SJSA1 (cell line): ENCODE measurements around the gene PHRF1. TPM values are rescaled to one million over a fixed set of nuclear protein-coding genes. Genes with fewer than 3 reads are reported as not detected.

Experiments used
- DNase-seq, 2 experiments: peaks; one replicate each; pipeline ENCODE4 v3.0.0-alpha.2; 2015 to 2020; ENCODE audit warnings: low spot score in 2 of 2, low read depth in 1 of 2
- H3K27ac ChIP-seq: fragments of 250-450 bp; sonication (Bioruptor Pico); 2 replicates; pipeline ENCODE4 v1.5.1; 2020; ENCODE audit warnings: mild to moderate bottlenecking, moderate library complexity
- H3K27me3 ChIP-seq: fragments of 250-450 bp; sonication (Bioruptor Pico); replicated peaks from 2 replicates; pipeline ENCODE4 v1.5.1; 2020; ENCODE audit warnings: mild to moderate bottlenecking, moderate library complexity
- H3K36me3 ChIP-seq: fragments of 250-450 bp; sonication (Bioruptor Pico); 2 replicates; pipeline ENCODE4 v1.5.1; 2020; ENCODE audit warnings: mild to moderate bottlenecking
- H3K4me1 ChIP-seq: fragments of 250-450 bp; sonication (Bioruptor Pico); replicated peaks from 2 replicates; pipeline ENCODE4 v1.6.1; 2021; ENCODE audit warnings: mild to moderate bottlenecking
- H3K4me3 ChIP-seq: fragments of 250-450 bp; sonication (Bioruptor Pico); 2 replicates; pipeline ENCODE4 v1.5.1; 2020; ENCODE audit warnings: mild to moderate bottlenecking
- H3K9me3 ChIP-seq: fragments of 250-450 bp; sonication (Bioruptor Pico); replicated peaks from 2 replicates; pipeline ENCODE4 v1.5.1; 2020; ENCODE audit warnings: mild to moderate bottlenecking
- total RNA-seq: library from RNA; depleted of rRNA; stranded (reverse); fragments of >200 nt; shearing (Covaris generic); gene quantifications from 2 replicates; pipeline ENCODE4 v1.2.3, GENCODE V29; 2014

The PHRF1 gene
- total RNA-seq, 1 experiment from 2014 or later: 21.7 TPM

DNA sequence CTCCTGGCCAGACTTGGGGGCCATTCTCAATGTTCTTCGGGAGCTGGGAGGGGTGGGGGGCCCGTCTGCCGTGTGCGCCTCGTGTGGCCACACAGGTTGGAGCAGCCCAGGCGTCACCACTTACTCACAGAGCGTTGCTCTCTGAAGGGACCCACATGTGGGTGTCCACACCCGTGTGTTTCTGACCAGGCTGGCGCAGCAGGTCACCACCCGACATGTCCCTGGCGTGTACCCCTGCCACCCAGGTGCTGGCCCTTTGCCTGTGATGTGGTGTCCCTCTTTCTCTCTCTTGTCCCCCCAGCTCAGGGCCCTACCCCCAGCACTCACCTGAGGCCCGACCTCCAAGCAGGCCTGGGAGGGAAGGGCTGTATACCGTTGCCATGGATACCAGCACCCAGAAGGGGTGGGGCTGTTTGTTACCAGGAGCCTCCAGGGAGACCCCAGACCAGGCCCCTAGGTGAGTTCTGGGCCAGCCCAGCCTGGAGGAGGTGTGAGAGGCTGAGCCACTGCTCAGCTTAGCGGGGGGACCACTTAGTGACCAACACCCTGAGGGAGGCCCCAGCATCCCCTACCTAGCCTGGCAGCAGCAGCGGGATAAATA is 17.1 kb upstream of the PHRF1 start:
- H3K27ac ChIP-seq: no peak overlapping the region
- H3K27me3 ChIP-seq: no peaks in the 10 kb centered on the region
- H3K36me3 ChIP-seq: no peaks in the 10 kb centered on the region
- DNase-seq: no peak
- no peak overlapping the region for H3K4me3 ChIP-seq
- peaks cover 16% of the 10 kb centered on the region for H3K4me1 ChIP-seq
- H3K9me3 ChIP-seq: no peaks in the 10 kb centered on the region

GRCh38 chr11:559712-560304 is 16.5 kb upstream of the PHRF1 start:
- no peaks in the 10 kb centered on the region for H3K36me3 ChIP-seq
- no peaks in the 10 kb centered on the region for H3K27me3 ChIP-seq
- H3K9me3 ChIP-seq: no peaks in the 10 kb centered on the region
- no peak overlapping the region for H3K27ac ChIP-seq
- no peak for DNase-seq
- peak overlapping the region; percentile 81; the same call in 1 of the 2 replicates for H3K4me3 ChIP-seq
- H3K4me1 ChIP-seq: peaks cover 16% of the 10 kb centered on the region

- DNase-seq: peak; percentile 36 to 75
- Histone ChIP-seq H3K4me1 (peaks cover 16% of the 10 kb centered on the region), H3K27me3 (no peaks in the 10 kb centered on the region), H3K27ac (no peak within 1 kb of the TSS), H3K36me3 (no peaks in the 10 kb centered on the region), H3K4me3 (peak within 1 kb of the TSS; percentile 81), H3K9me3 (no peaks in the 10 kb centered on the region)
Measured at GRCh38 chr11:560305-561147, 15.7 kb upstream of the PHRF1 start, which contains the start of the genes LMNTD2 and RASSF7. LMNTD2 (minus strand) TSS chr11:560738; CDS start chr11:560716, 22 bp downstream. RASSF7 (plus strand) TSS chr11:560970; CDS start chr11:561769, 799 bp downstream.

GRCh38 chr11:561148-562003 is 14.9 kb upstream of the PHRF1 start:
- no peak overlapping the region for H3K27ac ChIP-seq
- H3K36me3 ChIP-seq: no peaks in the 10 kb centered on the region
- no peaks in the 10 kb centered on the region for H3K9me3 ChIP-seq
- H3K4me1 ChIP-seq: peaks cover 16% of the 10 kb centered on the region
- H3K4me3 ChIP-seq: peak overlapping the region; percentile 81
- no peaks in the 10 kb centered on the region for H3K27me3 ChIP-seq
- no peak for DNase-seq

DNA sequence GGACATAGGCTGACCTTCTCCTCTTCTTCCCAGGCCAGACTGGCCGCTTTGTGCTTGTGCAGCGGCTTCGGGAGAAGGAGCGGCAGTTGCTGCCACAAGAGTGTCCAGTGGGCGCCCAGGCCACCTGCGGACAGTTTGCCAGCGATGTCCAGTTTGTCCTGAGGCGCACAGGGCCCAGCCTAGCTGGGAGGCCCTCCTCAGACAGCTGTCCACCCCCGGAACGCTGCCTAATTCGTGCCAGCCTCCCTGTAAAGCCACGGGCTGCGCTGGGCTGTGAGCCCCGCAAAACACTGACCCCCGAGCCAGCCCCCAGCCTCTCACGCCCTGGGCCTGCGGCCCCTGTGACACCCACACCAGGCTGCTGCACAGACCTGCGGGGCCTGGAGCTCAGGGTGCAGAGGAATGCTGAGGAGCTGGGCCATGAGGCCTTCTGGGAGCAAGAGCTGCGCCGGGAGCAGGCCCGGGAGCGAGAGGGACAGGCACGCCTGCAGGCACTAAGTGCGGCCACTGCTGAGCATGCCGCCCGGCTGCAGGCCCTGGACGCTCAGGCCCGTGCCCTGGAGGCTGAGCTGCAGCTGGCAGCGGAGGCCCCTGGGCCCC is 14.1 kb upstream of the PHRF1 start:
- no peaks in the 10 kb centered on the region for H3K36me3 ChIP-seq
- H3K4me3 ChIP-seq: no peak overlapping the region

DNA sequence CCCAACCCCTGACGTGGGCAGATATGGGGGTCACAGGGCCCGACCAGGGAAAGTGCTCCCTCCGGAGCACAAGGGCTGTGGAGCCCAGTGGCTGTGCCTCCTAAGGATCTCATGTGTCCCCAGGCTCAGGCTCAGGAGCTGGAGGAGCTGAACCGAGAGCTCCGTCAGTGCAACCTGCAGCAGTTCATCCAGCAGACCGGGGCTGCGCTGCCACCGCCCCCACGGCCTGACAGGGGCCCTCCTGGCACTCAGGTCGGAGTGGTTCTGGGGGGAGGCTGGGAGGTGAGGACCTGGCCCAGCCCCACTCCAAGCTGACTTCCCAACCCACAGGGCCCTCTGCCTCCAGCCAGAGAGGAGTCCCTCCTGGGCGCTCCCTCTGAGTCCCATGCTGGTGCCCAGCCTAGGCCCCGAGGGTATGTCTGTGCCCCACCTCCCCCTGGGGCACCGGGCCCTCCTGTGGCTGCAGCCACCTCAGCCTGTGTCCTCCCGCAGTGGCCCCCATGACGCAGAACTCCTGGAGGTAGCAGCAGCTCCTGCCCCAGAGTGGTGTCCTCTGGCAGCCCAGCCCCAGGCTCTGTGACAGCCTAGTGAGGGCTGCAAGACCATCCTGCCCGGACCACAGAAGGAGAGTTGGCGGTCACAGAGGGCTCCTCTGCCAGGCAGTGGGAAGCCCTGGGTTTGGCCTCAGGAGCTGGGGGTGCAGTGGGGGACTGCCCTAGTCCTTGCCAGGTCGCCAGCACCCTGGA is 13.0 kb upstream of the PHRF1 start:
- Histone ChIP-seq H3K27ac (no peak overlapping the region), H3K27me3 (no peaks in the 10 kb centered on the region), H3K36me3 (no peaks in the 10 kb centered on the region), H3K4me1 (peaks cover 5% of the 10 kb centered on the region), H3K9me3 (no peaks in the 10 kb centered on the region), H3K4me3 (no peak overlapping the region)
- no peak for DNase-seq

More for the DNA sequence above, 14.1 kb upstream of the PHRF1 start:
- no peaks in the 10 kb centered on the region for H3K27me3 ChIP-seq
- no peak for DNase-seq
- no peaks in the 10 kb centered on the region for H3K9me3 ChIP-seq
- no peak overlapping the region for H3K27ac ChIP-seq
- H3K4me1 ChIP-seq: peaks cover 15% of the 10 kb centered on the region

- no peaks in the 10 kb centered on the region for H3K36me3 ChIP-seq
- no peaks in the 10 kb centered on the region for H3K9me3 ChIP-seq
- no peaks in the 10 kb centered on the region for H3K27me3 ChIP-seq
- H3K4me3 ChIP-seq: no peak overlapping the region
- DNase-seq: no peak
- H3K4me1 ChIP-seq: peaks cover 8% of the 10 kb centered on the region
- no peak overlapping the region for H3K27ac ChIP-seq
Measured at GRCh38 chr11:563812-564578, 12.3 kb upstream of the PHRF1 start.

- Histone ChIP-seq H3K9me3 (no peaks in the 10 kb centered on the region), H3K4me1 (peaks cover 6% of the 10 kb centered on the region), H3K4me3 (no peak overlapping the region), H3K27me3 (no peaks in the 10 kb centered on the region), H3K36me3 (no peaks in the 10 kb centered on the region), H3K27ac (no peak overlapping the region)
- no peak for DNase-seq
Measured at GRCh38 chr11:565921-566509, 10.3 kb upstream of the PHRF1 start.

DNA sequence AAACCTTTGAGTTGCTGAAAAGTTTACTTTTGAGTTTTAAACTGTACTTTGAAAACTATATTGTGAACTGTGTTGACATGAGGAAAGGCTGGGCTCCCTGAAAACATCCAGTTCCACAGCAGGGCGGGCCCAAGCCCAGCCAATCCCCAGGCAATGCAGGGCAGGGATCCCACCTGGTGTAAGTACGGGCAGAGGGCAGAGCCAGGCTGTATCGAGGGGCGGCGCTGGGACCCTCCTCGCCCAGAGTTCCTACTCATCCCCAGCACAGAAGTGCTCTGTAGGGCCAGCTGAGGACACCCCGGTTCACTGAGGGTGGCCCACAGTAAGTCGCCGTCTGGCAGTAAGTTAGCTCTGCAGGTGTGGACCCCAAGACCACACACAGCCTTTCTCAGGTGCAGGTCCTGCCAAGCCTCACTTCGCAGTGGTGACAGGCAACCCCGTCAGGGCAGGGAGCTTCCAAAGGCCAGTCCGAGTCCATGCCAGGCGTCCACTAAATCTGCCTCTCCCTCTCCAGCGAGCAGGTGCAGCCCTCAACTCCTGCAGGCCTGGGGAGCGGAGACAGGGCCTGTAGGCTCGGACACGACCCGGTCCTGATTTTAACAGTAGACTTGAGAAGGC is 9.2 kb upstream of the PHRF1 start:
- H3K27ac ChIP-seq: no peak overlapping the region
- H3K9me3 ChIP-seq: no peaks in the 10 kb centered on the region
- no peaks in the 10 kb centered on the region for H3K36me3 ChIP-seq
- H3K4me1 ChIP-seq: peaks cover 6% of the 10 kb centered on the region
- no peak for DNase-seq
- no peaks in the 10 kb centered on the region for H3K27me3 ChIP-seq
- no peak overlapping the region for H3K4me3 ChIP-seq

- no peak for DNase-seq
- Histone ChIP-seq H3K36me3 (no peaks in the 10 kb centered on the region), H3K9me3 (no peaks in the 10 kb centered on the region), H3K4me3 (peak overlapping the region; percentile 58), H3K4me1 (peaks cover 6% of the 10 kb centered on the region), H3K27me3 (no peaks in the 10 kb centered on the region), H3K27ac (no peak overlapping the region)
Measured at GRCh38 chr11:567629-568292, 8.5 kb upstream of the PHRF1 start.
